ENCODE data around the gene RPGR.

Gene RPGR

DNA sequence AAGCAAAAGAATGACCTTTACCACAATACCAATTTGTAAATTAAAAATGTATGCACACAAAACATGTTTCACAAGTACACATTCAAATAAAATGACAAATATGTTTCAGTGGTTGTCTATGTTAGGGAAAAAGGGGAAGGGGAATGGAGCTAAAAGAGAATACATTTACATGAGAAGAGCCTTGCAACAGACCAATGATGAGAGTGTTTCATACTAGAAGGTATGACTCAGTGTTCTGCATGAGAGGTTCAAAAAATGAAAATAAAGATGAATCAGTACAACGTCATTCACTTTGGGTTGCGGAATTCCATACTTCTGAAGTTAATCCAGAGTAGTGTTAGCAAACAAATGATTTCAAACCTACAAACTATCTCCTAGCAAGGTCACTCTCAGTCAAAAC, 51.7 kb downstream of the RPGR start:
- TF ChIP-seq MYC (IDR thresholded peaks at IDR 0.05; ENCODE audit: low read depth, low read length) (no peak), POLR2A (IDR thresholded peaks at IDR 0.05; ENCODE audit: extremely low read depth, insufficient read length) (no peak)
- TF ChIP-seq, protein P1, sequence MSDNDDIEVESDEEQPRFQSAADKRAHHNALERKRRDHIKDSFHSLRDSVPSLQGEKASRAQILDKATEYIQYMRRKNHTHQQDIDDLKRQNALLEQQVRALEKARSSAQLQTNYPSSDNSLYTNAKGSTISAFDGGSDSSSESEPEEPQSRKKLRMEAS (IDR thresholded peaks at IDR 0.05; ENCODE audit: low read depth, low read length): no peak
- TF ChIP-seq, protein P2, sequence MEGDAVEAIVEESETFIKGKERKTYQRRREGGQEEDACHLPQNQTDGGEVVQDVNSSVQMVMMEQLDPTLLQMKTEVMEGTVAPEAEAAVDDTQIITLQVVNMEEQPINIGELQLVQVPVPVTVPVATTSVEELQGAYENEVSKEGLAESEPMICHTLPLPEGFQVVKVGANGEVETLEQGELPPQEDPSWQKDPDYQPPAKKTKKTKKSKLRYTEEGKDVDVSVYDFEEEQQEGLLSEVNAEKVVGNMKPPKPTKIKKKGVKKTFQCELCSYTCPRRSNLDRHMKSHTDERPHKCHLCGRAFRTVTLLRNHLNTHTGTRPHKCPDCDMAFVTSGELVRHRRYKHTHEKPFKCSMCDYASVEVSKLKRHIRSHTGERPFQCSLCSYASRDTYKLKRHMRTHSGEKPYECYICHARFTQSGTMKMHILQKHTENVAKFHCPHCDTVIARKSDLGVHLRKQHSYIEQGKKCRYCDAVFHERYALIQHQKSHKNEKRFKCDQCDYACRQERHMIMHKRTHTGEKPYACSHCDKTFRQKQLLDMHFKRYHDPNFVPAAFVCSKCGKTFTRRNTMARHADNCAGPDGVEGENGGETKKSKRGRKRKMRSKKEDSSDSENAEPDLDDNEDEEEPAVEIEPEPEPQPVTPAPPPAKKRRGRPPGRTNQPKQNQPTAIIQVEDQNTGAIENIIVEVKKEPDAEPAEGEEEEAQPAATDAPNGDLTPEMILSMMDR (IDR thresholded peaks at IDR 0.05; ENCODE audit: low read depth, low read length): no peak
- DNase-seq (ENCODE audit: low read depth): peak; percentile 28

DNA sequence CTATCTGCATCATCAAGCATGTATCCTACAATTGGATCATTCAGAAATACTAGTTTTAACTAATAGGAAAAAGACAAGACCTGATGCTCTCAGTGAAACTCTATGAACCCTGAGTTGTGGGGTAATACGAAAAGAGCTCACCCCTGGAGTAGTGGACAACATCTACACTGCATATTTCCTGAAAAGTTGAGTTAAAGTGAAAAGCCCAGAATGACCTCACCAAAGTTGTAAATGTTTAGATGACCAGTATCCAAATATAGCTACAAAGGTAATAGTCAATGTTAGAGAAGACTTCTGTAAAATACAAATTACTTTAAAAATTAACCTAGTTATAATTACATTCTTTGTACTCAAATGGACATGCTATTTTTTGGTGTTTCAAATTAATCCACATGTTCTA, 53.9 kb downstream of the RPGR start:
- no peak for DNase-seq (ENCODE audit: low read depth)
- TF ChIP-seq MYC (IDR thresholded peaks at IDR 0.05; ENCODE audit: low read depth, low read length) (no peak), POLR2A (IDR thresholded peaks at IDR 0.05; ENCODE audit: extremely low read depth, insufficient read length) (no peak)
- TF ChIP-seq, protein P2 (IDR thresholded peaks at IDR 0.05; ENCODE audit: low read depth, low read length): no peak
- TF ChIP-seq, protein P1 (IDR thresholded peaks at IDR 0.05; ENCODE audit: low read depth, low read length): no peak
- no peak overlapping the region for H3K4me3 ChIP-seq (ENCODE audit: low read depth, low read length)

More for the DNA sequence above, 51.7 kb downstream of the RPGR start:
- H3K4me3 ChIP-seq (ENCODE audit: low read depth, low read length): no peak overlapping the region

GRCh38 chrX:38271154-38271716, 56.1 kb downstream of the RPGR start:
- no peak for DNase-seq (ENCODE audit: low read depth)
- no peak overlapping the region for H3K4me3 ChIP-seq (ENCODE audit: low read depth, low read length)
- TF ChIP-seq POLR2A (IDR thresholded peaks at IDR 0.05; ENCODE audit: extremely low read depth, insufficient read length): no peak
- TF ChIP-seq, protein P1 (IDR thresholded peaks at IDR 0.05; ENCODE audit: low read depth, low read length): no peak
- TF ChIP-seq, protein P2 (IDR thresholded peaks at IDR 0.05; ENCODE audit: low read depth, low read length): no peak
- TF ChIP-seq MYC (IDR thresholded peaks at IDR 0.05; ENCODE audit: low read depth, low read length): no peak

DNA sequence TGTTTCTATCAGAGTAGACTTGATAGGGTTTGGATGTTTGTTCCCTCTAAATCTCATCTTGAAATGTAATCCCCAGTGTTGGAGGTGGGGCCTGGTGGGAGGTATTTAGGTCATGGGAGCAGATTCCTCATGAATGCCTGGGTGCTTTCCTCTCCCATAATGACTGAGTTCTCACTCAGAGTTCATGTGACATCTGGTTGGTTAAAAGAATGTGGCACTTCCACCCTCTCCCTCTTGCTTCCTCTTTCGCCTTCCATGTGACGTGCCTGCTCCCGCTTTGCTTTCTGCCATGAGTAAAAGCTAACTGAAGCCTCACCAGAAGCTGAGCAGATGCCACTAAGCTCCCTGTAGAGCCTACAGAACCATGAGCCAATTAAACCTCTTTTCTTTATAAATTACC, 59.3 kb downstream of the RPGR start:
- DNase-seq (ENCODE audit: low read depth): peak; percentile 14
- H3K4me3 ChIP-seq (ENCODE audit: low read depth, low read length): no peak overlapping the region
- no peak for TF ChIP-seq POLR2A (IDR thresholded peaks at IDR 0.05; ENCODE audit: extremely low read depth, insufficient read length)
- TF ChIP-seq, protein P2 (IDR thresholded peaks at IDR 0.05; ENCODE audit: low read depth, low read length): no peak
- TF ChIP-seq MYC (IDR thresholded peaks at IDR 0.05; ENCODE audit: low read depth, low read length): no peak
- TF ChIP-seq, protein P1 (IDR thresholded peaks at IDR 0.05; ENCODE audit: low read depth, low read length): no peak

GRCh38 chrX:38262715-38263620, 64.3 kb downstream of the RPGR start:
- no peak overlapping the region for H3K4me3 ChIP-seq (ENCODE audit: low read depth, low read length)
- DNase-seq (ENCODE audit: low read depth): no peak
- TF ChIP-seq, protein P2 (IDR thresholded peaks at IDR 0.05; ENCODE audit: low read depth, low read length): no peak
- TF ChIP-seq POLR2A (IDR thresholded peaks at IDR 0.05; ENCODE audit: extremely low read depth, insufficient read length) (no peak), MYC (IDR thresholded peaks at IDR 0.05; ENCODE audit: low read depth, low read length) (no peak)
- TF ChIP-seq, protein P1 (IDR thresholded peaks at IDR 0.05; ENCODE audit: low read depth, low read length): no peak
